NOMO-1 (cell line): Measurements from ENCODE around the gene KLF7.
"Not testable (repeated sequence)": the region's sequence is repeated elsewhere in the genome, so short reads cannot be mapped to it uniquely, and the experiment has no call there.

ENCODE experiments used
- DNase-seq, 2 experiments: peaks; one replicate each; lab custom pipeline; 2025; ENCODE audit not compliant: unreplicated experiment in 2 of 2; lab: John Stamatoyannopoulos, UW

Gene KLF7

GRCh38 chr2:207038299-207038698 lies 127.4 kb downstream of the KLF7 start:
- DNase-seq = no peak

GRCh38 chr2:207037896-207038295 lies 127.9 kb downstream of the KLF7 start:
- DNase-seq = no peak

- not testable (repeated sequence) for DNase-seq
Measured at GRCh38 chr2:207037023-207037422, 128.7 kb downstream of the KLF7 start.

- DNase-seq = no peak
Measured at GRCh38 chr2:207035875-207036274, 129.9 kb downstream of the KLF7 start.

- DNase-seq = no peak
Measured at GRCh38 chr2:207032490-207032889, 133.3 kb downstream of the KLF7 start.
